HG03520 (cell line): ENCODE results near the gene GJD2.

Experiments
- ATAC-seq: cut with Tn5 transposase; IDR thresholded peaks from one replicate; pipeline ENCODE4 v1.9.1; 2021; ENCODE audit warnings: mild to moderate bottlenecking, moderate library complexity; ENCODE audit not compliant: unreplicated experiment

GJD2 gene

DNA sequence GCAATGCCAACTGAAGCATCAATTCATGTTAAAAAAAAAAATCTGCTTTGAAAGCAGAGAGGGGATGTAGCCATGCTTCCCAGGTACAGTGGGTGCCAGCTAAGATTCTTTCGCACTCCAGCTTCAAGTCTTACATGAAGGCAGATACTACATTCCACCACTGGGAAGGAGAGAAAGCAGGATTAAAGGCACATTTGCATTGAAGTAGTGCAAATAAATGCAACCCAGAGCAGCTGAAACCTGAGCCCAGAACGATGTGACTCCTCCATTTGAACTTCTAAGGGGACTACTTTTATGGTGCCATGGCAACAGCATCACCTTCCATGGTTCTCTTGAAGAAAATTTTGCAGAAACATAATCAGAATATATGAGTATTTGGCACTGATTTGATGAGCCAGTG is 19.1 kb upstream of the GJD2 start:
- ATAC-seq = no peak

DNA sequence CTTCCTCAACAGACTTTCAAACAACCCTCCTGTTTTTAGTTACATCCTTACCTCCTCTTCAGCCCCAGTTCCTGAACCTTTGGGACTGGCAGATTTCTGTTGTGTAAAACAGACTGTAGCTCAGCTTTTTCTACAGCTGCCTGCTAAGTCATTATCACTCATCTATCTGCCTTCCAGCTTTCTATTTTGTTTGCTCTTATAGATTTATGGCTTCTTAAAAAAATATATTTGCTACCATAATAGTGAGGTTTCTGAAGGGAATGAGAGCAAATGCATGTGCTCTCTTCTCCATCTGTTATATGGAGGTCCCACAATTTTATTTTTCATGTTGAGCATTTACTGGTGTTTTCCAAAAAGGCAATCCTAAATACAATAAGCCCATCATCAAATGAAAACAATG is 18.2 kb upstream of the GJD2 start:
- ATAC-seq = no peak

DNA sequence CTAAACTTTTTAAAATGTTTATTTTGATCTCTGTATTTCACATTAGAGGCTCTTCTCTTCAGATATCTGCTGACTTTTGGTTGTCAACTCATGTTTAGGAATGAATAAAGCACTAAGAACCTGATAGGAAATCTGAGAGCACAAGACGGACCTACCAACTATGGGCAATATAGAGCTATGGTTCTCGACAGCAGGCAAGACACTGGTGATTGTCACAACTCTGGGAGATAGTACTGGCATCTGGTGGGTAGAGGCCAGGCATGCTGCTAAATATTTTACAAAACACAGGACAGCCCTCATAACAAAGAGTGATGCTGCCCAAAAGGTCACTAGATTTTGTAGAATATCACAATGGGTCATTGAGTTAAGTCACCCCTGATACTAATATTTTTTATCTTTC is 17.5 kb upstream of the GJD2 start:
- no peak for ATAC-seq

DNA sequence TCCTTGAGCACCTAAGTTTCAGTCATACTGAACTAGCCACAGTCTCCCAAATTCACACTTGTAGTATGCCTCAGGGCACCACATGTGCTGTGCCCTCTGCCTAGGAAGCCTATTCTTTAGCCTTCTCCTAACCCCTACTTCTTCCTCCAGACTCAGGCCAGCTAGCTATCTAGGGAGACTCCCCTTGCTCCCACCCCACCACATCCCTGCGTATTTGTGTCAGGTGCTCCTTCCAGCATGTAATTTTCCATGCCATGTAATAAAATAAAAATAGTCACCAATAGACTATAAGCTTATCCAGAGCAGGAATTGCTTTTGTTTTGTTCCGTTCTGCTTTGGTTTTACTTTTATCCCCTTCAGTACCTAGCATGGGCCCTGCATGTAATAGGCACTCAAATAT is 14.9 kb upstream of the GJD2 start:
- no peak for ATAC-seq

DNA sequence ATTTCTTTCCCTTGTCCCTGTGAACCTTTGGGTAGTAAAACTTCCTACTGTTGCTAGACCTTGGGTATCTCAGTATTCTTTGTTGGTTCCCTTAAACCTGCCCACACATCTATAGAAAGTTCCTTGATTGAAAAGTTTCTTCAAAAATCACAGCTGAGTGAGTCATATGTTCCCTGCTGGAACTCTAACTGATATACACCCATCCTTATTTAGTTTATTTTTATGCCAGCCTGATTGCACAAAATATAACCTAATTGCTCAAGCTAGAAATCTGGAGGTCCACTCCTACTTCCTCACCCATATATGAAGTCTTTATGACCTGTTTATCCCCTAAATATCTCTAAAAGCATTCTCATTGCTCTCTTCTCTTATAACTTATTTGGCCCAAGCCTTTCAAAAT is 13.7 kb upstream of the GJD2 start:
- no peak for ATAC-seq

DNA sequence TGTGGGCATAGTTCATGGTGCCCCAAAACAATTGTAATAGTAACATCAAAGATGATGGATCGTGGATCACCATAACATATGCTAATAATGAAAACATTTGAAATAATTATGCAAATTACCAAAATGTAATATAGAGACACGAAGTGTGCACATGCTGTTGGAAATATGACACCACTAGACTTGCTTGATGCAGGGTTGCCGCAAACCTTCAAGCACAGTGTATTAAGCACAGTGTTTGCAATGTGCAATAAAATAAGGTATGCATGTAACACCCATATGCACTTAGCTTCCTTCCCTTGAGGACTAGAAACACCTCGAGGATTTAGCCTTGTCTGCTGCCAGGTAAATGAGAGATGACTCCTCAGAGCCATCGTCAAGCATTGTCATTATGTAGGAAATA is 10.9 kb upstream of the GJD2 start:
- ATAC-seq = no peak

DNA sequence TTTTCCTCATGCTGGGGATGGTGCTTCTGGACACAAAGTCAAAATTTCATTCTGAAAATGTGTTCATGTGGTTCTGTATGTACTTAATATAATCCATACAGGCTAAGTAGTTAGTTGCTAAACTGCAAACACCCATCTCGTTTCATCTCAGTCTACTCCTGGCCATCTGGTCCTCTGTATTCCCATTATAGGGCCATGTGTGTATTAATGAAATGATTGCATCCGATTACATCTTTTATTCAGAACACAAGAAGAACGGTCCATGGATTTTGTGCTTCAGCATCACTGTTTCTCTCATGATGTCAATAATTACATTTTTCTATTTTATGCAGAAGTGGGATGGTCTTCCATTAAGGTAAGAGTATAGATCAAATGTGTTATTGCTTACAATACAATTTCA is 6.1 kb upstream of the GJD2 start:
- ATAC-seq = no peak

DNA sequence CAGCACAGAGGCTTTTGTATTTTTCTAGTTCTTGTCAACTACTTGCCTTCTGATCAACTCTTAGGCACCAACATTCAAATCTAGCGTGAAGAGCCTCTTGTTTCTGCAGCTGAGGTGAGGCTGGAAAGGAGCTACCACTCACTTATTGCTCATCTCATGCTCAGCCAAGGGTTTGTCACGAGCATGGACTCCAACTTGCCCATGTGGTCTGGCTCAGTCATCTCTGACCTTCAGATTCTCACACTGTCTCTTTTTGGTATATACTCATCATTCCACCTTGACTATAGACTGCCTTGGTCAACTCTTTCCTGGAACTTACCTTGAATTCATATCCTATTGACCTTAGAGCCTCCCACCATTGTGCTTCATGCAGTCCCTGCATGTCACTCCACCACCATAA is 5.2 kb upstream of the GJD2 start:
- ATAC-seq = no peak

DNA sequence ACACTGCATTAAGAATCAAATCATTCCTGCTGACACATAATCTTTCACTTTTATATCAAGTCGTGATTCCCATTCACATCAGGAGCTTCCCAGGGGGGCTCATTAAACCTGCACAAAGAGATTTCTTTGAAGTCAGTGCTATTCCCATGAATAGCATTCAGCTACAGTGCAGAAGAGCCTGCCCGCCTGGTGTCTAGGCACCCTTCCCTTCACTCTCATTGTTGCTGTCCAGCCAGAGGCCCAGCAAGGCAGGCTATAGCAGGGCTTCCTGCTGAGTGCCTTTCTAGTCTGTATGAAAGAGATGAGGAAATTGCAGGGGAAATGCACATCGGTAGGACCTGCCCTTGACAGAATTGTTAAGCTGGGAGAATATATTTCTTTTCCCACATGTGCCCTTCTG is 4.5 kb upstream of the GJD2 start:
- ATAC-seq = no peak

DNA sequence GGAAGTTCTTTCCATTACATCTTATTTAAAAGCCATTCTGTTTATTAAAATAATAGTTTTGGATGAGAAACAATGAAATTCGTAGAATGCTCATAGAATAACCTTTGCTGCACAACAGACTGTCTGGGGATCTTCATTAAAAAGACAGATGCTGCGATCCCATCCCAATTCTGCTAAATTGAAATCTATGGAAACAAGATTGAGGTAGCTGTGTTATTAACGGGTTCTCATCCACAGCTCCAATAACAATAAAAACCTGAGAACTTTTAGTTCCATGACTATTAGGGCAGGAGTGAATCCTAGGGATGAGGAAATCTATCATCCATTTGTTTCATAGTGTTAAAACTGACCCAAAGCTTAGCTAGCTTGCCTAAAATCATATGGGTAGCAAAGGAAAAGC is 2.5 kb upstream of the GJD2 start:
- no peak for ATAC-seq

DNA sequence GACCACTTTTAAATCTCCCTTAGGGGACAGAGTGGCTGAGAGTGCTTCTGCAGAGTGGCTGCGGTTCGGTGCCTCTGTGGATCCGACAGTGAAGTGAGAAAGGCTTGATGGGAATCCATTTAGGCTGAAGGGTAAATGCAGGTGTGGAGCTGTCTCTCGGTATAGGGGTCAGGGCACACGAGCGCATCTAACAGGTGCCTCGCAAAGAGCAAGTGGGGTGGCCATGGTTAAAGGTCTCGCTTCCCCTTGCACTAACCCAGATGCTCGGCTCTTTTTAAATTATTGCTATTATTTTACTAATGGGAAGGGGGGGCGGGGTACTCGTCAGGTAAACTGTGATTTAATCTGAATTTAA is 598 bp upstream of the GJD2 start:
- ATAC-seq = no peak

DNA sequence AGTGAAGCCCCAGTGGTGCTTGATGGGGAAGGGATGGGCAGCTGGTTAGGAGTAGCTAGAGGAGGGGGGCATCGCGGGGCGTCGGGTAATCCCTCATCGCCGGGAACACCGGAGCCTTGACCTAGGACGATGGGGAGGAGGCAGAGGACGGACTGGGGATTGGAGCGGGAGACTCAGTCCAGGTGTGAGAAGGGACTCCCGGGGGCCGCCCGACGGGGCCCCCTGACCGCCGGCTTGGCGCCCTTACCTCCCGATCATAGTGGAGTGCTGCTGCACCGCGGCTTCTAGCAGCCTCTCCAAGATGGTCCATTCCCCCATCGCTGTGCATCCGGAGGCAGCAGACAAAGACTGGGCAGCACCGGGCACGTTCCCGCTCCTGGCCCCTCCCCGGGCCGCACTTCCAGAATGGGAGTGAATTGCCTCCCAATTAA is 612 bp downstream of the GJD2 start:
- no peak for ATAC-seq

DNA sequence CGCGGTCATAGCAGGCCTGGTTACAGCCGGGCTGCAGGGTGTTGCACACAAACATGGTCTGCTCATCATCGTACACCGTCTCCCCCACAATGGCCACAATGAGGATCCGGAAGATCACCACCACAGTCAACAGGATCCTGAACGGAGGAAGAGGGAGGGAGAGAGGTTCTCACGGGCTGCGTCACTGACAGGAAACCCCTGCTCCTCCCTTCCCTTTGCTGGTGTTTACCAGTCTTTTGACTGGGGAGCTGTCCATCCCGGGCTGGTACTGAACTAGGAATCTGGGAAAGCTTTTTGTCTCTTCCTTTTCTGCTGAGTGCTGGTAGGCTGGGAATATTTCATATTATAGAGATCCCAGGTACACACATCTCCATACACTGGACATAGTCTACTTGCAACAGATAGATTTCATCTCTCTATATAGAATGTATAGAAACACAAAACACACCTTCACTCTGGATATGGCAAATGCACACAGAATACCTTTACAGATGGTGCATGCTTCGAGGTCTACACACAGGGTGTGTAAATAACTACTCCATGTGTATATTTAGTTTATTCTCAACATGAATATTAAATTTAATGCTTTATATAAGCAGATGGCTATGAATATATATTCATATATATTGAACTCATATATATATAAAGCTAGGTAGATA is 1.4 kb downstream of the GJD2 start:
- no peak for ATAC-seq

DNA sequence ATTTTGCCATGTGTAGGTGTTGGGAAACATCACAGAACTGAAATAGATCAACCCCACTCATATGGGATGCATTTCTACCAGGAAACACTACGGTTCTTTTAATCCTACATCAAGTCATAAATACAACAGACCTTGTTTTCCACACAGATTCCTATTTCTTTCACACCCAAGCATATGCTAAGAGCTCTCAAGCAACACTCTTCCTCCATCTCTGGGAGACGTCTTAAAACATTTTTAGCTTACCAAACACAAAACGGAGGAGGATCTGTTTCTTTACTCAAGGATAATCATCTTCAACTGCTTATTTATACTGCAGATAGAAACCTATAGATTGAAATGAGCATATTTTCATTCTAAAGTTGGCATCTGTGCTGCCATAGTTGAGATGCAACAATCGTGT is 5.1 kb downstream of the GJD2 start:
- no peak for ATAC-seq

DNA sequence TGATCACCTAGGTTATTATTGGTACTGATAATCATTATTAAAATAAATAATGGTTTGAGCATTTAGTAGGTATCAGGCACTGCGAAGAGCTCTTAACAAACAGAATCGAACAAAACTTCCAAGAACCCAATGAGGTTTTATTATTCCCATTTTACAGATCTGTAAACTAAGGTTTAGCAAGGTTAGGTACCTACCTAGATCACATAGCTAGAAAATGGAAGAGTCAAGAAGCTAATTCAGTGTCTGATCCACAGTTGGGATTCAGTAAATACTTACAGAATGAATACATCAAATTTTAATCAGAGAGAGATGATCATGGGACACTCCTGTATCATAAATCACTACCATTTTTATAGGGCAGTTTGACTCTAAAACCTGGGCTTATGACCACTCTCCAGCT is 15.5 kb downstream of the GJD2 start:
- ATAC-seq = no peak

DNA sequence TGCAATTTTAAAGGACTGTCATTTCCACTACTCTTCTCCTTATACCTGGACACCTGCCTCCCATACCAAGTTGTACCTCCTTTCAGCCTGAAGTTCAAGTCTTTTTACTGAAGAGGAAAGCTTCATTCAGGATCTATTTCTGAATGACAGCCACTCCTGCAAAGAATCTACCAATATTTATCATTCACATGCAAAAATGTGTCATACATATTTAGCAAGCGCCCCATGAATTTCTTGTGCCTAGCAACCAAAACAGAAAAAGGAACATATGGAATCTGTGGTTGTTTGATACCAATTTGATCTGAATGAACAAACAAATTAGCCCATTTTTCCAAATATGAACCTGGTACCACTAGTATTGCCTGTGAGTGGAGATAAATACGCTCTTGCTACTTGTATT is 16.8 kb downstream of the GJD2 start:
- ATAC-seq = no peak

DNA sequence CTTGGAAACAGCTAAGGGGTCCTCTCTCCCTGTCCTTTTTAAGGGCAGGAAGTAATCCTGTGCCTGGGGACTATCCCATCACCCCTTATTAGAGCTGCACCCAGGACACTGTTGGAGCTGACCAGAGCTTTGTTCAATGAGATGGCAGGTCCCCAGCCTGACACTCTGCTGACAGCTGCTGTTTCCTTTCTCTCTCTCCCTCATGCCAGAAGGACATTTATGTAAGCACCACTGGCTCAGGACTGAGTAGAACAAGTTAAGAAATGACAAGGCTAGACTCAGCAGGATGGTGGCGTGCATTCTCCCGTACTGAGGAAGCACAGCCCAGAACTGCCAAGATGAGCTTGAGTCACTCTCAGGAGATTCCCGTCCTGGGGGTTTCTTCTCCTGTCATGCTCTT is 17.3 kb downstream of the GJD2 start:
- no peak for ATAC-seq

DNA sequence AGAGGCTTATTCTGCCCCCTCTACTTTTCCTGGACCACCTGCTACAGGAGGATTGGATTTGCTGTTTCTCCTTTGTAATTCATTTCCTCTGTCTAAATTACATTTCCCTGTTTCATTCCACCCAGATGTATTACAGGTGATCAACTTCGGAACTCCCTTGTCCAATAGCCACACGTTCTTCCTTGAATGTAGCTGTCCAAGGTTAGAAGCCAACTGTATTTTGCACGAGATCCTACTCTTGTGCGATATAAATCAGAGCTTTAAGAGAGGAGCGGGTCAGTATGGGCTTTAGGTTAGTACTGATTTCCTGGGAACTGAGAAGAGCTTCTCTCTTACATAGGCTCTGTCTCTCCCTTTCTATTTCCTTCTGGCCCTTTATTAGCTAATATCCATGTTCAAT is 20.5 kb downstream of the GJD2 start:
- no peak for ATAC-seq

DNA sequence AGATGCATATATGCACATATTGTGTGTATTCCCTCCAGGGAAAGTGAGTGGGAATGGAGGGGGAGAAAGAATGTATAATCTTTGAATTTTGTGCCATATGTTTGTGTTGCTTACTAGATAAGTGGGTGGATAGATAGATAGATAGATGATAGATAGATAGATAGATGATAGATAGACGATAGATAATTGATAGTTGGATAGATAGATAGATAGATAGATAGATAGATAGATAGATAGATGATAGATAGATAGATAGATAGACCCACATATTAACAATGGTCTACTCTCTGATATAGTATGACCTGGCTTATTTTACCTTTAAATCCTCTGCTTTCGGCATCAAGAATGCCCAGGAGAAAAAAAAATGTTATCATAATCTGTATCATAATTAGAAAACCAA is 21.2 kb downstream of the GJD2 start:
- no peak for ATAC-seq

DNA sequence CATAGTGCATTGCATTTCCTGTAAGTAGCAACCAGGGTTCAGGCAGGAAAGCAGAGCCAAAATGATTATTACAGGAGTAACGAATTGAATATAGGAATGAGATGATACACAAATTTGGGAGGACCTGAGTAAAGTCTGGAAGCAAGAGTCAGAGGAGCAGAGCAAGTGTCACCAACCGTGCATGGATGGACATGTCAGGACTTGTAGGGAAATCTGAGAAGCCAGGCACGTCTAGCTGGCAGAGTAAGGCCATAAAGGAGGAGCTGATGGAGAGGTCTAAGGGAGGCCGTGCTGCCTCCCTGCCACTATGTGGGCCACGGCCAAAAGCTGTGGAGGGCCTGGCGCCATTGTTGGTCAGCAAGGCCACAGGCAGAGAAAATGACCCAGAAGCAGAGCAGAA is 22.4 kb downstream of the GJD2 start:
- ATAC-seq = no peak

DNA sequence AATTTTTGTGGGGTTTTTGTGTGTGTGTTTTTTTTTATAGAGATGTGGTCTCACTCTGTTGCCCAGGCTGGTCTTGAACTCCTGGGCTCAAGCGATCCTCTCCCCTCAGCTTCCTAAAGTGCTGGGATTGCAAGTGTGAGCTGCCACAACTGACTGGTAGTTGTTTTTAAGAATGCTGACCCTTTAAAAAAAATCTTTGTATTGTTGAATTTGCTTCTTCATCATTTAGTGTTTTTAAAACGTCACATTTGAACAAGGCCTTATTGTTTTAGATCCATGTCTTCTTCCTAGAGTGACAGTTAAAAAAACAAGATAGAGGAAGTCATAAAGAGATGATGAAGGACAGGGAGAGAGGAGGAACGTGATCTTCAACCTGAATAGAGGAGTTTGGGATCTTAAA is 24.1 kb downstream of the GJD2 start:
- no peak for ATAC-seq

DNA sequence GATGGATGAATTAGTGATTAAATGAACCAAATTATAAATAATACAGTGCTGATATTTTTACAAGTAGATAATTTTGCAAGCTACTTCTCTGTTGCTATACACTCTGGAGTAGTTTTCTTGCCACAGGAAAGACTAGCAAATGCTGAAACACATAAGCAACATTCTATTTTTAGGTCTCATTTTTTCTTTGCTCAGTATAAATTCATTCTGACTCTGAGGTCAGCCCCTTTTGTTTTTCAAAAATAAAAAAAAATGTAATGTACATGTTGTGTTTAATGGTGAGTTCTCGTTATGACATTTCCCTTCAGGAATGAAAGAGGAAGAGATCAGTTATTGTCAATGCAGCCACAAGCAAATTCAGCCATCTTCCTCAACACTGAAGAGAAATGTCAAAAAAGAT is 24.9 kb downstream of the GJD2 start:
- ATAC-seq = no peak

DNA sequence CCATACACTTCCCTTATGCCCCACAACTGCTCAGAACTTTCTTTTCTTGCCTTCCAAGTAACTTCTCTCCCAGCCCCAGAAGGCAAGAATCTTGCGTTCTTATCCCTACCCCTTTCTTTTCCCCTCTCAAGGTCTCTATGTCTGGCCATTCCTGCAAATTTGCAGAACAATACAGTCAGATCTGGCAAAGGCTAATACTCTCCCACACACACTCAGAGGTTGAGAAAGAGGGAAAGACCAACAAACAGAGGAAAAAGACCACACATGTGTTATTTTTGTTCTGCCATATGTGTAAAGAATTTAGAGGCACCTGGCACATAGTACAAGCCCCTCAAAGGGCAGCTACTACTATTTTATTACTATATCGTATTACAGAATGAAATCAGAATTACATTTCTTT is 25.7 kb downstream of the GJD2 start:
- no peak for ATAC-seq
